ENCODE measurements around the gene CRLF2. TPM values are rescaled to one million over a fixed set of nuclear protein-coding genes. Genes with fewer than 3 reads are reported as not detected.

The CRLF2 gene
- total and polyA plus RNA-seq, 10 of the 15 experiments (the other 5 are each of a cell fraction or from before 2014, with no cell fraction given) = 2.7 to 7.2 (median 4.5) TPM

DNA sequence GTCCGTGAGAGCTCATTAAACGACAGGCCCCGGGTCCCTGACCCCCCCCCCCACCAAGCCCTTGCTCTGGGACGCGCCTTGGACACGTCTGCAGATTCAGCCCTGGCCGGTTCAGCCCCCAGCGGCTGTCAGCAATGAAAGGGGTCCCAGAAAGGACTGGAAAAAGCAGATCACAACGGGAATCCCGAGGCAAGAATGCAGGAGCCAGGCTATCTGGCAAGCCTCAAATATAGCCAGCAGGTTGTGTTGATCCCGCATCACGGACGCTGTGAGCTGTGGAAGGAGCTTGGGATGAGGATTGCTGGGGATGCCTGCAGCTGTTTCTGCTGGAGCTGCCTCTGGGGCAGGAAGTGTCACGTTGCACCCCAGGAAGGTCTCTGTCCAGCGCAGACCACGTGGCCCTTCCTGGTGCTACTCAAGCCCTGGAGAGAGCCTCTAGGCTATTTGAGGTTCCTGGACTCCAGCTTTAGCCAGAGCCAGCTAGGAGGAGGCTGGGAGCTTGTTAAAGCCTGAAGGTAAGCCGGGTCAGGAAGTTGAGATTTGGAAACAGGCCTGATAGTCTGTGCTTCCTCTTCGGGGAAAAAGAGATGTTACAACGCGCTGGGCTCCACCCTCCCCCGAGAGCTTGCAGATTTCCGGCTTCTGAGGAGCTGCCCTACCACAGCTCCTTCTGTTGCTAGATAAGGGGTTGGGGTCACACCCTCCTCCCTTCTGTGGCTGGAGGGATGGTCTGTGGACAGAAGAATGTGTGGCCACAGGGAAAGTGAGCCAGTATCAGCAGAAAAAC, 36.8 kb upstream of the CRLF2 start:
- intact Hi-C loops (cut with micrococcal nuclease; ENCODE audit: unreplicated experiment) = loop anchor here (5.0 to 10.0 kb wide), 2 partner anchors 73 to 934 kb away; partner anchors contain the start of gene GTPBP6
- in situ Hi-C loops (cut with MboI) = no loop called here
- FAIRE-seq (peak; percentile 13), ATAC-seq (peak; percentile 45), DNase-seq (ENCODE audit: low read depth, low spot score) (peak; percentile 19)
- H3K27me3 ChIP-seq (replicated peaks in 1 of 2; ENCODE audit: control insufficient read depth in 2 of 2, insufficient read depth in 2 of 2, low read length in 1 of 2) = no peaks in the 10 kb centered on the region
- no peak overlapping the region for H3K4me3 ChIP-seq
- no peak overlapping the region for H3K9ac ChIP-seq (ENCODE audit: control insufficient read depth, insufficient read depth, low read length)
- no peaks in the 10 kb centered on the region for H3K79me2 ChIP-seq (ENCODE audit: control insufficient read depth, insufficient read depth, low read length)
- no peaks in the 10 kb centered on the region for H3K36me3 ChIP-seq (ENCODE audit: control insufficient read depth in 2 of 2, insufficient read depth in 2 of 2, low read length in 1 of 2)
- no TSS peak for BruUV-seq (replicated peaks)
- H3K4me1 ChIP-seq (ENCODE audit: control insufficient read depth, insufficient read depth, low read length) = peaks cover 10% of the 10 kb centered on the region
- 0 out of 2 replicates have a peak overlapping the region, but pooled peaks have one; percentile 8 for H3K27ac ChIP-seq (ENCODE audit: control insufficient read depth, insufficient read depth)
- H2AFZ ChIP-seq (ENCODE audit: control insufficient read depth, low read depth, low read length) = peak overlapping the region; percentile 69
- H3K9me3 ChIP-seq (replicated peaks; ENCODE audit: control insufficient read depth, insufficient read depth, low read length) = no peaks in the 10 kb centered on the region; the same call in 1 of the 3 replicates
- TF ChIP-seq EP300 (IDR thresholded peaks at IDR 0.05; ENCODE audit: borderline replicate concordance in 1 of 2, control insufficient read depth in 1 of 2, low read depth in 2 of 2, low read length in 2 of 2) (no peak), EED (IDR thresholded peaks at IDR 0.05; ENCODE audit: low read depth) (0 out of 2 replicates have a peak, but pooled peaks have one; percentile 5), ETV6 (conservative IDR thresholded peaks at IDR 0.05 in 1 of 2, IDR thresholded peaks at IDR 0.05 in 1 of 2; ENCODE audit: borderline replicate concordance in 1 of 2, low read depth in 1 of 2) (0 out of 4 replicates have a peak, but pooled peaks of 1 of the 2 experiments have one; percentile 10), MXI1 (IDR thresholded peaks at IDR 0.05; ENCODE audit: low read depth, low read length) (no peak)
- TF ChIP-seq, protein P1, sequence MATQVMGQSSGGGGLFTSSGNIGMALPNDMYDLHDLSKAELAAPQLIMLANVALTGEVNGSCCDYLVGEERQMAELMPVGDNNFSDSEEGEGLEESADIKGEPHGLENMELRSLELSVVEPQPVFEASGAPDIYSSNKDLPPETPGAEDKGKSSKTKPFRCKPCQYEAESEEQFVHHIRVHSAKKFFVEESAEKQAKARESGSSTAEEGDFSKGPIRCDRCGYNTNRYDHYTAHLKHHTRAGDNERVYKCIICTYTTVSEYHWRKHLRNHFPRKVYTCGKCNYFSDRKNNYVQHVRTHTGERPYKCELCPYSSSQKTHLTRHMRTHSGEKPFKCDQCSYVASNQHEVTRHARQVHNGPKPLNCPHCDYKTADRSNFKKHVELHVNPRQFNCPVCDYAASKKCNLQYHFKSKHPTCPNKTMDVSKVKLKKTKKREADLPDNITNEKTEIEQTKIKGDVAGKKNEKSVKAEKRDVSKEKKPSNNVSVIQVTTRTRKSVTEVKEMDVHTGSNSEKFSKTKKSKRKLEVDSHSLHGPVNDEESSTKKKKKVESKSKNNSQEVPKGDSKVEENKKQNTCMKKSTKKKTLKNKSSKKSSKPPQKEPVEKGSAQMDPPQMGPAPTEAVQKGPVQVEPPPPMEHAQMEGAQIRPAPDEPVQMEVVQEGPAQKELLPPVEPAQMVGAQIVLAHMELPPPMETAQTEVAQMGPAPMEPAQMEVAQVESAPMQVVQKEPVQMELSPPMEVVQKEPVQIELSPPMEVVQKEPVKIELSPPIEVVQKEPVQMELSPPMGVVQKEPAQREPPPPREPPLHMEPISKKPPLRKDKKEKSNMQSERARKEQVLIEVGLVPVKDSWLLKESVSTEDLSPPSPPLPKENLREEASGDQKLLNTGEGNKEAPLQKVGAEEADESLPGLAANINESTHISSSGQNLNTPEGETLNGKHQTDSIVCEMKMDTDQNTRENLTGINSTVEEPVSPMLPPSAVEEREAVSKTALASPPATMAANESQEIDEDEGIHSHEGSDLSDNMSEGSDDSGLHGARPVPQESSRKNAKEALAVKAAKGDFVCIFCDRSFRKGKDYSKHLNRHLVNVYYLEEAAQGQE (IDR thresholded peaks at IDR 0.05; ENCODE audit: low read depth, low read length) = peak; percentile 38; the same call in 1 of the 2 replicates
- TF ChIP-seq, protein P2, sequence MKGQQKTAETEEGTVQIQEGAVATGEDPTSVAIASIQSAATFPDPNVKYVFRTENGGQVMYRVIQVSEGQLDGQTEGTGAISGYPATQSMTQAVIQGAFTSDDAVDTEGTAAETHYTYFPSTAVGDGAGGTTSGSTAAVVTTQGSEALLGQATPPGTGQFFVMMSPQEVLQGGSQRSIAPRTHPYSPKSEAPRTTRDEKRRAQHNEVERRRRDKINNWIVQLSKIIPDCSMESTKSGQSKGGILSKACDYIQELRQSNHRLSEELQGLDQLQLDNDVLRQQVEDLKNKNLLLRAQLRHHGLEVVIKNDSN (IDR thresholded peaks at IDR 0.05; ENCODE audit: borderline replicate concordance, extremely low read length, insufficient read depth, low read depth, low read length) = peak; percentile 63
- ChIA-PET POLR2A (no interaction called here), CTCF (no interaction called here), RAD21 (ENCODE audit: unreplicated experiment) (no interaction called here), SMC1A (ENCODE audit: uncharacterized antibody, unreplicated experiment) (no interaction called here)
- no peaks in the 10 kb centered on the region for H4K20me1 ChIP-seq (ENCODE audit: control insufficient read depth, insufficient read depth)
- H3K4me2 ChIP-seq (ENCODE audit: control insufficient read depth, insufficient read depth) = peak overlapping the region; percentile 87
- 2% methylated on average over 22 of the region's 22 CpGs for WGBS (ENCODE audit: insufficient coverage, insufficient replicate concordance, low lambda C conversion rate, missing lambda C conversion rate)

Measured in GM12878 (cell line).